Activated CD8-positive, alpha-beta memory T cell treated with anti-CD3 and anti-CD28 coated beads, Interleukin-2, amount 50 U/mL, for 24 hours (primary cell): ENCODE results near the gene TXN2.
A peak's percentile ranks its signal among the peaks of the same experiment; 100 is the strongest.

Experiments used
- DNase-seq: peaks from one replicate; pipeline ENCODE4 v3.0.0-alpha.2; 2020; ENCODE audit errors: extremely low read depth

TXN2 gene

DNA sequence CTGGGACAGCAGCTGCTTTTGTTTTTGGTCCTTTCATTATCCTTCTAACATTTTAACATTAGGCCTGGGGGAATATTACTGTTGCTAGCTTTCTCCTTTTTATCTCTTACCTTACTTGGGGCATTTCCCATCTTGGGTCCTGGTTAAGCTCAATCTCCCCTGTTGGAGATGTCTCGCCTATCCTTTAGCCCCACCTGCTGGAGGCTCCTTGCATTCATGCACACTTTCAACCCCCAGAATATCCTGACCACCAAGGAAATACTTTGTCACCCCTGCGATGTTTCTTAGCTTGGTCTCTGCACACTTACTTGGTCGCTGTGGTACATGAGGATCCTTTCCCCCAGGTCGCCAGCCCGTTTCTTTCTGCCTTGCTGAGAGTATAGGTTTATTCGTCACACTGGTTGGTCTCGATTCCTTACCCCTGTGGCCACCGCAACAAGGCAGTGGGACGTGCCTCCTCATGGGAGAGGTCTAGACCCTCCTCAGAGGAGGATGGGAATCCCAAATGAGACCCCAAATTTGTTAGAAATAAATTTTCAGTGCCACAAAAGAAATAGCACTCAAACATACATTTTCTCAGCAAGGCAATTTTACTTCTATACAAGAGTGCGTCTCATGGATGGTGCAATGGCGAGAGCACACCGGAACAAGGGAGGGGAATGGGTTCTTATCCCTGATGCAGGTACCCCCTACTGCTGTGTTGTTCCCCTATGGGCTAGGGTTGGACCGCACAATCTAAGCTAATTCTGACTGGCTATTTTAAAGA lies 5.4 kb upstream of the TXN2 start:
- no peak for DNase-seq

DNA sequence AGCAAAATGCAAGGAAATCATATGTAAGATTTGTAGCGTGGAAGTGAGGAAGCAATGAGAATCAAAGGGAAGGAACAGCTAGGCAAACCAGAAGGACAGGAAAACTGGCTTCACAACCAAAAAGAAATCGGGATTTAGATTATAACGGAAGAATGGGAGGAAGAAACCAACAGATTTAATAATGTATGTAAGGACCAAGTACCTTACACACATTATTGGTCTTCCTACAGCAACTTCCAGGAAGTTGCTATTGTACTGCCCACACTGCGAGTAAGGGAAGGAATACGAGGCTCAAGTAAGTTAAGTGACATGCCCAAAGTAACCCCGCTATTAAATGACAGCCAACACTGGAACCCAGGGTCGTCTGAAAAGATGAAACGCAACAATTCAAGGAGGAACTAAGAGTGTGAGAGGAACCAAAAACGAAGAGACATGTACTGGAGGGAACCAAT lies 473 bp downstream of the TXN2 start:
- DNase-seq, result no peak

DNA sequence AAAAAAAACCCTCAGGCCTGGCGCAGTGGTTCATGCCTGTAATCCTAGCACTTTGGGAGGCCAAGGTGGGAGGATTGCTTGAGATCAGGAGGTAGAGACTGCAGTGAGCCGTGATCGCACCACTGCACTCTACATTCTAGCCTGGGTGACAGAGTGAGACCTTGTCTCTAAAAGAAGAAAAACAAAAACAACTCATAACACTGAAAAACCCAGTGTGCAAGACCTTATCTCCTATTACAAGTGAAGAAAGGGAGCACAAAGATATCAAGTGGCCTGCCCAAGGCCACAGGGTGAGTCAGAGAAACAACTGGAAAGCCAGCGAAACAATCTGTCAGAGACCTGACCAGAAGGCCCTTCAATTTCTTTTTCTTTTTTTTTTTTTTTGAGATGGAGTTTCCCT lies 2.5 kb downstream of the TXN2 start:
- DNase-seq, result no peak

DNA sequence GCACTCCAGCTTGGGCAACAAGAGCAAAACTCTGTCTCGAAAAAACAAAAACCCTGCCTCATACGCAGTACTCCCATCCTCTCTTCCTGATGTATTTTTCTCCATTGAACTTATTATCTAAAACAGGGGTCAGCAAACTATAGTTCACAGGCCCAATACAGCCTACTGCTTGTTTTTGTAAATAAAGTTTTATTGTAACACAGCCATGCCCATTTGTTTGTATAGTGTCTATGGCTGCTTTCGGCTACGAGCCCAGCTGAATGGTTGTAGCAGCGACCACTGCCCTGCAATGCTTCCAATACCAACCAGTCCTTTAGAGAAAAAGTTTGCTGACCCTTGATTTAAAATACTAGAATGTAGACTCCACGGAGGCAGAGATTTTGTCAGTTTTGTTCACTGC lies 6.1 kb downstream of the TXN2 start:
- no peak for DNase-seq

DNA sequence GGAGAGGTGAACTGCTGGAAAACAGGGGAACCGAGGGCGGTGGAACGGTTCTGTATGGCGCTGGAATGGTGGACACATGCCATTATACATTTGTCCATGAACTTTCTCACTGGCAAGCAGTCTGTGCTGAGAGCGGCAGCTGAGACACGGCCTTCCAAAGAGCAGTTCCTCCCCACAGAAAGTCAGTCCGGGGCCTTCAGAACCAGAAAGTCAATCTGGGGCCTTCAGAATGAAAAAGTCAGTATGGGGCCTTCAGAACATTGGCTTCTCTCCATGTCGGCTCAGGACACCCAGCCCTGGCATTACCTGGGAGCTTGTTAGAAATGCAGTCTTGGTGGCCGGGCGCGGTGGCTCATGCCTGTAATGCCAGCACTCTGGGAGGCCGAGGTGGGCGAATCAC lies 8.8 kb downstream of the TXN2 start:
- no peak for DNase-seq

DNA sequence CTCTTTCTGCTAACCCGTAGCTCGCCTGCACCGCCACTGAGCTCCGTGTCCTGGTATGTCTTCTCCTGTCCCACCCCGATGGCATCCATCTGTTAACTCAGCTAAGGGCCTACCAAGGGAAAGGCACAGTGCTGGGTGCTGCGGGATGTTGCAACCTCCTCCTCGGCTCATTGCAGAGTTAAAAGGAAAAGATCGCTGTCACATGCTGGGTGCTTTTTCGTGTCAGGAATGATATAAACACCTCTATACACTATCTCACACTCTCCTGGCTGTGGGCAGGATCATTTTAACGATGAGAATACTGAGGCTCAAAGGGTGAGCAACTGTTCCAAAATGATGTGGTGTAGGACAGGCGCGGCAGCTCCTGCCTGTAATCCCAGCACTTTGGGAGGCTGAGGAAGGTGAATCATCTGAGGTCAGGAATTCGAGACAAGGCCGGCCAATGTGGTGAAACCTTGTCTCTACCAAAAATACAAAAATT lies 10.1 kb downstream of the TXN2 start:
- no peak for DNase-seq

DNA sequence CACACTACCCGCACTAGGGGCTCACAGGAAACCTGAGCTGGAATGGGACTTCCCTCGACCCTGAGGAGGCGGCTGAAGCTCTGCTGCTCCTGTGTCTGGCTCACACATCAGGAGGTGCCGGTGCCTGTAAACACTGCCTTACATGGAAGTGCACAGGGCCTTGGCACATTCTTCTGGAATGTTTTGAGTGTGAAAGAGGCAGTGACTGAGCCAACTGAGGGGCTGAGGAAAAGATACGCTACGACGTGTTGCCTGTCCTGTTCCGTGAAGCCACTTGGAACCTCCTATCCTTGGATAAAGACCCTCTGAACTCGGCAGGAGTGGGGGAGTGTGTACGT lies 10.5 kb downstream of the TXN2 start:
- DNase-seq, result no peak

DNA sequence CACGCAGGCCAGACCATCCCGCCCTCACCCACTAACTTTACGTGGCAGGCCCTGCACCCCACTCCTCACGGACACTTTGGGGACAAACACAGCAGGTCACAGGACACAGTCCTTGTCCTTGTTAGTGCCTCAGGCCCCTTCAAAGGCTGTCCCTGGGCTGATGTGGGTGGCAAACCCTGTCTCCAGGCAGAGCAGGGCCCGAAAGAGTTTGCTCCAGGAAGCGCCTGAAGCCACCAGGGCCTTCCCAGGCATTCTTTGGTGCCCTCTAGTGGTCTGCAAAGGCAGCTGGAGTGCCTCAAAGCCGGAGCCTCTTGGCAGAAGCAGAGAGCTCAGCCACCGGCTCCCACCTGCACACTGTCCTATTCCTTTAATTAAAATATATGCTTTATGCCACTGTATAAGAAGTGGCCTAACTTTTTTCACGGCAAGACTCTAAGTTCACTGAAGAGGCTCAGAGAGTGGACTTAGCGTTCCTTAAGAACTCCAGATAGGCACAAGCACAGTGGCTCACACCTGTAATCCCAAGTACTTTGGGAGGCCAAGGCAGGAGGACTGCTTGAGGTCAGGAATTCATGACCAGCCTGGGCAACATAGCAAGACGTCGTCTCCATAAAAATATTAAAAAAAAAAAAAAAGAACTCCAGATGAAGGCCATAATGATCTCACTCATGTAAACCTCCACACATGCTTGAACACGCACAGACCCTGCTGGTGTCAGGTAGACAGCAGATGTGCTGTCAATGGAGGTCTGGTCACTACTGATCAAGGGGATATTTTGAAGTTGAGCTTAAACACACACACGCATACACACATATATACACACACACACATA lies 11.1 kb downstream of the TXN2 start:
- DNase-seq, result peak; percentile 59

DNA sequence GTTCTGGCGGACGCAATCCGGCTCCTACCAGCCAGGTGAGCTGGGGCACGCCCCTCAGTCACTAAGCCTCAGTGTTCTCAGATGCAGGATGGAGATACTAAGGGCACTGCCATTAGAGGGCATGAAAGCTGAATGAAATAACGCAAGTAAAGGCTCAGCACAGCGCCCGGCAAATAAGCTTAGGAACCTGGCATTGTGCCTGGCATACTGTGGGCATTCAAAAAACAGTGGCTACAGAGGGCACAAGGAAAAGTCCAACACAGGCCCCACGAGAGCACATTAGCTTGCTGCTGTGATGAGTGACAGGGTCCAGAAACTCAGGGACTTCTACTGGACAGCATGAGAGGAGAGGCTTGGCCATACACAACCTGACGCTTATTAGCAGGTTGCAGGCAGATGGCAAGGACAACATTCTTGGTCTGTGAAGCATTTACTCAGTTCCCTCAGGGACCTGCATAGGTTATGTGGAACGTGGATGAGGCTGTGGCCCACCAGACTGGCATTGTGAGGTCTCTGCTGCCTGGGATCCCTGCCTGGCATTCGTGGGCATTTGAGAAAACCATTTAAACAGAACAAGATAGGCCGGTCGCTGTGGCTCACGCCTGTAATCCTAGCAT lies 12.2 kb downstream of the TXN2 start:
- DNase-seq, result no peak

DNA sequence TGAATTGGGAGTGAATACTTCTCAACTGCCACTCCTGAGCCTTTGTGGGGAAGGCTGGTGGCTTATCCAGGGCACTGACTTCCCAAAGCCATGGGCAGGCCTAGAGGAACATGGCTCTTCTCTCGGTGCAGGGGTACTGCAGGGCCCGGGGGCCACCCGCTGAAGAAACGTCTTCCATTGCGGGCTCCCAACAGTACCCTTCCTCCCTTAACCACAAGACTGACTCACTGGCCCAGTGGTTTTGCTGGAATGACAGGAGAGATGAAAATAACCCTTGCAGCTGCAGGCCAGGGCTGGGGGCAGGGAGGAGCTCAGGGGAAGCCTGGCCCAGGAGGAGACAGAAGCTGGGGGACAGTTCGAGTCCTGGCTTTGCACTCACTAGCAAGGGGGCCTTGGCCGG lies 13.5 kb downstream of the TXN2 start:
- no peak for DNase-seq

DNA sequence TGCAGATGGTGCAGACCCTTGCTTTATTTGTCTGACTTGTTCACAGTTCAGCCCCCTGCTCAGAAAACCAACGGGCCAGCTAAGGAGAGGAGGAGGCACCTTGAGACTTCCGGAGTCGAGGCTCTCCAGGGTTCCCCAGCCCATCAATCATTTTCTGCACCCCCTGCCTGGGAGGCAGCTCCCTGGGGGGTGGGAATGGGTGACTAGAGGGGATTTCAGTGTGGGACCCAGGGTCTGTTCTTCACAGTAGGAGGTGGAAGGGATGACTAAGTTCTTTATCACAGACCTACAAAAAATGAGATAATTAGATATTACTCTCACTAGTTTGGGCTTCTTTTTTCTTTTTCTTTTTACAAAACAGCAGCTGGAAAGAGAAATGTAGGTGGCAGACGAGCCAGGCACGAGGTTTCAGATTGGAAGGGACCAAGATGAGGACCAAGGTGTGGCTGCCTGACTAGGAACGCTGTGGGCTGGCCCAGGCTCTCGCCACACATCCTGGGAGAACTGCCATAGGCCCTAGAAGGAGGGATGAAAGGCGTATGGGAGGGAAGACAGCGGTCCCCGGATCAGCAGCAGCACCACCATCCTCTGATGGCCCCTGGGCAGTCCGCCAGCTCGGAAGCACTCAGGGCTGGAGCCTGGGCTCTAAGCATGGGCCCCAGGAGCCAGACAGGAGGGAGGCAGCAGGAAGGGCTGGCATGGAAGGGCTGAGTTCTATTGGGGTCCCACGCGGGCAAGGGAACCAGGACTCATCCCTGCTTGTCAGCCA lies 14.2 kb downstream of the TXN2 start:
- DNase-seq, result no peak

DNA sequence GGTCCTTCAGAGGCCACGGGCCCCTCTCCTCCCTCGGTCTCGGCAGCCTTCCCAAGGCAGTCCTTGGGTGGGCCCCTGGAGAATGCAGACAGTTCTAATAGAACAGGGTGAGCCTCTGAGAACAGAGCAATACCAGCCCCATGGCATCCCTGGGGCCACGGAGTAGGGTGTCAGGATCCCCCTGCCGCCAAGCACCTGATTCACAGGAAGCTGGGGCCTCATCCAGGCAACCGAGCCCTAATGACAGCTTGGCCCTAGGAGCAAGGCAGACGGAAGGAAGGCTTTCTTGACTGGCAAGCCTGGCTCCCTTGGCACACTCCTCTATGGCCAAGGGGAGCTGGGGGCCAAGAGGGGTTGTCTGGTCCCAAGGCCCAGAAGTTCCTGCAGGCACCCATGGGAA lies 15.2 kb downstream of the TXN2 start:
- DNase-seq, result no peak

DNA sequence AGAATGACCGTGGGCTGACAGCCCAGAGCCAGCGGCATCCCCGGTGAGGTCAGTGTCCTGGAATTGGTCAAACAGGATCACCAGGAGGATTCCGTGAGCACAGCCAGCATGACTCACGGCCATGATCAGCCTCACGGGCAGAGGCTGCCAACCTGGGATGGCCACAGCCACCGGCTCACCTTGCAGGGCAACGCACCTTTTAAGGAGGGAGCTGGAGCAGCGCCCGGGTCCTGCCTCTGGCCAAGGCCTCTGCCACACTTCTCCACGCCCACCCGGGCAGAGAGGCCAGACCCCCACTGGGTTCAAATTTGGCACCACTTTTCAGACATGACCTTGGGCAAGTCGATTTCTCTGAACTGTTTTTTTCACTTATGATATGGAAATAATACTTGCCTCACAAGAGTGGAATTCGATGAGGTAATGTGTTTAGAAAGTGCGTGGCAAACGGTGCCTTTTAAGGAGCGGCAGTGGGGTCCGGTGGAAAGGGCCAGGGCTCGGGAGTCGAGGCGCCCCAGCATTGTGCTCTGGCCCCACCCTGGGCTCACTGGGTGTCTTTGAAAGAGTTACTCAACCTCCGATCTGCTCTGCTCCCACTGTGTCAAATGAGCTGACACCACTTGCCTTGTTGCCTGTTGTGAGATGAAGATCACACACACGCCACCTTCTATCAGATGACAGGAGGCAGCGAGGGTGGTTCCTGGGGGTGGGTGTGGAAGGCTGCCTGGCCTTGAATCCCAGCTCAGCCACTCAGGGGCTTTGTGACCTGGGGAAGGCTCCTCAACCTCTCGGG lies 16.0 kb downstream of the TXN2 start:
- no peak for DNase-seq

DNA sequence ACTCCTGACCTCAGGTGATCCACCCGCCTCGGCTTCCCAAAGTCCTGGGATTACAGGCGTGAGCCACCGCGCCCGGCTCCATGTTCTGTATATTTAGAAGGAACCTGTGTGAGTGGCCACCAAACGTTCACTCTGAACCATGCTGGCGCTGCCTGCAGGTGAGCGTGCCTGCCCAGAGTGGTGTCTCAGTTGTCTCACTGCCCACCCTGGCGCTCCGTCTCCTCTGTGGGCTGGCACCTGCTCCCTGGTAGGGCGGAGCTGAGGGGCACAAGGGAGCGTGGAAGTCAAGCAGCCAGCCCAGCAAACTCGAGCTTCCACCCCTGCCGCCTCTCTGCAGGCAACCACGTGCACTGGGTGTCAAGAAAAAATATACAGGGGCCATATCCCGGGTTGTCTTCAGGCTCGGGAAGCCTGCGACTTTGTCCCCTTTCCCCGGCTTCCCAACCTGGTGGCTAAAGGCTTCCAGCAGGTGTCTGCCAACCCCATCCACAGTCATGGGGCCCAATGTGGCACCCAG lies 16.7 kb downstream of the TXN2 start:
- DNase-seq, result no peak

DNA sequence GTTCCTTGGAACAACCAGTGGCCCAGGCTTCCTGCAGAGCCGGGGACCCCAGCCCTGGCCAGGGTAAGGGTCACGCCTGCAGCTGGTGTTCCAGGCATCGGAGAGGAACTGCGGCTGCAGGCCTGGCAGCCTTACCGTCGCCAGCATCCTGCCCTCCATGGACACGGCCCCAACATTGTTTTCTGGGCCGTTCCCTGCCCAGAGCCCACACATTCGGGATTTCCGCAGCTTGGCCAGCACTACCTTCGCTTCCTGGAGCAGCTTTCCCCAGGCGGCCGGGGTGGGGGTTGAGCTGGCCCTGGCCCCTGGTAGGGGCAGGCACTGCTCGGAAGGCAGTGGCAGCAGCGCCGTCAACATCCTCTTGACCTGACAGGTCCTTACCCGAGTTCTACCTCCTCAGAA lies 17.7 kb downstream of the TXN2 start:
- DNase-seq, result no peak

DNA sequence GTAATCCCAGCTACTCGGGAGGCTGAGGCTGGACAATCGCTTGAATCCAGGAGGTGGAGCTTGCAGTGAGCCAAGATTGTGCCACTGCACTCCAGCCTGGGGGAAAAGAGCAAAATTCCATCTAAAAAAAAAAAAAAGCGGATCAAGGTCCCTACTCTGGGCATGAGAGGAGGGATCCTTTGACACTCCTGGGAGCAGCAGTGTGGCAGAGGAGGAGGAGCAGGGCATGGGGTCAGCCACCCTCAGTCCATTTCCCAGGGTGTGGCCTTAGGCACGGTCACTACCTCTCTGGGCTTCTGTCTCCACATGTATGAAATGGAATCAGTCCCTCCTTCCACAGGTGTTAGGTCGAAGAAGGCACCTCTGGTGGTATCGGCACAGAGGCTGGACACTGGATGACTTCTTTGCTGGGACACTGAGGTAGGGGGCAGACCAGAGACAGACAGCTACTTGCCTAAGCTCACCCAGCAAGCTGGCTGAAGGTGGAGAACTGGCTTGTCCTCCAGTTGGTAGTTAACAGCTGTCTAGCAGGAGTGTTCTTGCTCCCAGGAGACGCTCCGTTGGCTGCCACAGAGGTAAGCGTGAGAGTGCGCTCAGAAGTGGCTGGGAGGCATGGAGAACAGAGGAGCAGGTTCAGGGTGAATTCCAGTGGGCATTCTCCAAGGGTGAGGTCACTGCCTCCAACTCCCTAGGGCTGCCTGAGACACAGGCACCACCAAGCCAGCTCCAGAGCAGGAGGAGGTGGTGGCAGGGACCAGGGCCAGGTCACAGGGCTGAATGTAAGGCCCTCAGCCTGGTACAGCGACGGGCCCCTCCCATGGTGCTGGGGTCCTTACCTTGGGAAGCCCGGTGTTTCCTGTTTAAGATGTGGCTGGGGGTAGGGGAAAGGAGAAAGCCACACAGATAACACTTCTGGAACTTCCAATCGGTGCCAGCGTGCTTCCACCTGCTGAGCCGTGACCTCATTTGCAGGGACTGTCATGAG lies 19.5 kb downstream of the TXN2 start:
- no peak for DNase-seq

DNA sequence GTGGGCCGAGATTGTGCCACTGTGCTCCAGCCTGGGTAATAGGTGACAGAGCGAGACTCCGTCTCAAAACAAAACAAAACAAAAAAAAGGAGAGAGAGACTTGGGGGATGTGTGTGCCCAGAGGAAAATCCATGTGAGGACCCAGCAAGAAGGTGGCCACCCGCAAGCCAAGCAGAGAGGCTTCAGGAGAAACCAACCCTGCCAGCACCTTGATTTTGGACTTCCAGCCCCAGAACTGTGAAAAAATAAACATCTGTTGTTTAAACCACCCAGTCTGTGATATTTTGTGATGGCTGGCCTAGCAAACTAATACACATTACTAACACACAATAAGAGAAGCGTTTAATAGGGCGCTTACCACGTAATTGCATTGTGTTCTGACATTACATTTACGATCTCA lies 21.2 kb downstream of the TXN2 start:
- no peak for DNase-seq

DNA sequence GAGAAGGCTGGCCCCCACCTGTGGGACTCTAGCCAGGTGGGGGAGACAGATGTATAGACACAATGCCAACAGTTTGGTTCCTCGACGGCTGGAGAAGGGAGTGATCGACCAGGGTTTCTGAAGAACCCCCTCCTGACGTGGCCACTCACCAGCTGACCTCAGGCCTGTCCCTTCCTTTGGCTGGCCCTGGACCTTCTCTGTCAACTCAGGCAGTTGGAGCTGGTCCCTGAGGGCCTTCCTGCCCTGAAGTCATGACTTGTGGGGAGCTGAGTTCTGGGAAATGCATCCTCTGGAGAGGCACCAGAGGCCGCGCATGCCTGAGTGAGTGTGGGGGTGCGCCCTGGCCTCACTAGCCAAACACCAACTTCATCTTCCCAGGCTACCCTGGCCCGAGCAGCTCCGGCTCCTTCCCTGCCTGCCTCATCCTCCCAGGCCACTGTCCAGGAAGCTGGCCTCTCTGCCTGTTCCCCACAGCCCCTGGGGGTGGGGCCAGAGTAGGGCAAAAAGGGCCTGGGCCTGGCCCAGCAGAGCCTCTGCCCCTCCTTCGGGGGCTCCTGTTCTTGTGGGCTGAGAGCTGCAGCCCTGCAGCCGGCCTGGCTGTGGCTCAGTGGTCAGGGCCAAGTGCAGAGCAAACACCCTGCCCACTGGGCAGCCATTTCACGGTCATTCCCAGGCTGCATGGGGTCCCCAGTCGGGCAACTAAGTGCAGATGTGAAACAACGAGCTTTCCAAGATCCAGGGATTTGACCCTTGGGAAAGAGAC lies 23.6 kb downstream of the TXN2 start:
- no peak for DNase-seq

DNA sequence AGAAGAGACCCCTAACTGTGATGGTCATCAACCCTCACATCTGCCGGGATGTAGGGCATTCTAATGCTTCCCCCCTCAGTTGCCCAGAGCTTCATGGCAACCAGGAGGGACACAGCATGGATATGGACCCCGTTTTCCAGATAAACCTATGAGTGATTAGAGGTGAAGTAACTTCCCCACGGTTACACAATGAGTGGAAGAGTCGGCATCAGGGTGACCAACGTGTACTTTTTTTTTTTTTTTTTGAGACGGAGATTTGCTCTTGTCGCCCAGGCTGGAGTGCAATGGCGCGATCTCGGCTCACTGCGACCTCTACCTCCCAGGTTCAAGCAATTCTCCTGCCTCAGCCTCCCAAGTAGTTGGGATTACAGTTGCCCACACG lies 25.0 kb downstream of the TXN2 start:
- DNase-seq, result no peak
